Activated naive CD8-positive, alpha-beta T cell treated with anti-CD3 and anti-CD28 coated beads, Interleukin-2, amount 50 U/mL, for 24 hours (primary cell): ENCODE data around the gene ALOXE3.

Source experiments
- ATAC-seq: fragments of 150-1000 bp; cut with Tn5 transposase; one replicate; pipeline ENCODE4 v1.10.0; 2021
- DNase-seq: peaks from one replicate; pipeline ENCODE4 v3.0.0; 2021
- H3K27ac Mint-ChIP-seq: one replicate; pipeline ENCODE4 v1.8.0; 2021; ENCODE audit warnings: mild to moderate bottlenecking, mixed read lengths
- H3K27me3 Mint-ChIP-seq: one replicate; pipeline ENCODE4 v1.8.0; 2021; ENCODE audit warnings: mixed read lengths
- H3K36me3 Mint-ChIP-seq: one replicate; pipeline ENCODE4 v1.8.0; 2021; ENCODE audit warnings: low read depth, mixed read lengths
- H3K4me1 Mint-ChIP-seq: one replicate; pipeline ENCODE4 v1.8.0; 2021; ENCODE audit warnings: mixed read lengths
- H3K4me3 Mint-ChIP-seq: one replicate; pipeline ENCODE4 v1.8.0; 2021; ENCODE audit warnings: mild to moderate bottlenecking, moderate library complexity, mixed read lengths
- H3K9me3 Mint-ChIP-seq: one replicate; pipeline ENCODE4 v1.8.0; 2021; ENCODE audit warnings: mixed read lengths

ALOXE3 gene

DNA sequence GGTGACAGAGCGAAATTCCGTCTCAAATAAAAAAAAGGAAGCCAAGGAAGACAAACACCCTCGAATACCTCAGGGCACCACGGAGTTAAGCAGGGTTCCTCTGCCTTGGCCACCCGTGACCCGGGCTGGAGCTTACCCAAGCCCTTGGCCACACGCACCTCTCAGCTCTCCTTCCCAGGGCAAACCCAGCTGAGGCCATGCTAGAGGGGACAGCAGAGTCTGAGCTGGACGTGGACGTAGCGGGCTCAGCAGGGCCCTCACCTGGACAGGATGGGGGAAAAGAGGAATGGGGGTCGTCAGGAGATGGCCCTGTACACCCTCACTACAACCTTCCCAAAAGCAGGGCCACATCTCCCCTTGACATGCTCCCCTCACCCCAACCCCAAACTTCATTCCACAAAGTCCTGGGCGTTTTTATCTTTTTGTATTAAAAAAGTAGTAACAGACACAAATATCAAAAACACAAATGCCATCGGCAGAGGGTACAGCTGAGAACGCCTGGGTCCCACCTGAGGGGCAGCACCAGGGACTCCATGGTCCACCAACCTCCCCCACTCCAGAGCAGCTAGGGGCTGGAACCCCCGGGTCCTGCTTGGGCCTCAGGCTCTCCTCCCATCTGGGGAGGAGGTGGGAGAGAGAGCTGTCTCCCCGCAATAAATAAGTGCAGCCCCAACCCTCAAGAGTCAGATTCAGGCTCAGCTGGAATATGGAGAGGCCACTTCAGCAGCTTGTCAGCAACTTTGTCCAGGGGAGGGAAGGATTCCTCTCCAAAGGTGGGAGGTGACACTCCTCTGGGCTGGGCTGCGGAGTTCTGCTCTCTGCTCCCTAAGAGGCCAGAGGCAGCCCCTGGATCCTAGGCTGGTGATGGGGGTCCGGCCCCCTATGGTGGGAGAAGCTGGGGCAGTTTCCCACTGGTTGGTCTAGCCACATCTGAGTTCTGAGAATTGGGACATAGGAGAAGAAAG, 22.0 kb upstream of the ALOXE3 start:
- no peaks in the 10 kb centered on the region for H3K9me3 Mint-ChIP-seq
- DNase-seq, result no peak
- peaks cover 21% of the 10 kb centered on the region for H3K36me3 Mint-ChIP-seq
- no peak overlapping the region for H3K4me3 Mint-ChIP-seq
- no peak overlapping the region for H3K27ac Mint-ChIP-seq
- H3K4me1 Mint-ChIP-seq, result peaks cover 2% of the 10 kb centered on the region
- H3K27me3 Mint-ChIP-seq, result peaks cover 5% of the 10 kb centered on the region
- ATAC-seq, result no peak

GRCh38 chr17:8138672-8139371, 20.5 kb upstream of the ALOXE3 start:
- no peak overlapping the region for H3K4me3 Mint-ChIP-seq
- peak; percentile 98 for DNase-seq
- no peaks in the 10 kb centered on the region for H3K9me3 Mint-ChIP-seq
- H3K36me3 Mint-ChIP-seq, result peaks cover 16% of the 10 kb centered on the region
- H3K27me3 Mint-ChIP-seq, result peaks cover 6% of the 10 kb centered on the region
- ATAC-seq, result peak; percentile 95
- H3K27ac Mint-ChIP-seq, result no peak overlapping the region
- H3K4me1 Mint-ChIP-seq, result peaks cover 4% of the 10 kb centered on the region

- ATAC-seq (no peak), DNase-seq (no peak)
- peaks cover 6% of the 10 kb centered on the region for H3K27me3 Mint-ChIP-seq
- H3K4me1 Mint-ChIP-seq, result peaks cover 4% of the 10 kb centered on the region
- H3K9me3 Mint-ChIP-seq, result no peaks in the 10 kb centered on the region
- no peak overlapping the region for H3K27ac Mint-ChIP-seq
- H3K36me3 Mint-ChIP-seq, result peaks cover 15% of the 10 kb centered on the region
- H3K4me3 Mint-ChIP-seq, result no peak overlapping the region
Observed at GRCh38 chr17:8138374-8138671, 20.0 kb upstream of the ALOXE3 start.

GRCh38 chr17:8137645-8138373, 19.5 kb upstream of the ALOXE3 start:
- H3K4me3 Mint-ChIP-seq, result no peak overlapping the region
- H3K4me1 Mint-ChIP-seq, result peaks cover 4% of the 10 kb centered on the region
- H3K27me3 Mint-ChIP-seq, result peaks cover 6% of the 10 kb centered on the region
- DNase-seq, result no peak
- ATAC-seq, result no peak
- no peak overlapping the region for H3K27ac Mint-ChIP-seq
- H3K36me3 Mint-ChIP-seq, result peaks cover 15% of the 10 kb centered on the region
- H3K9me3 Mint-ChIP-seq, result no peaks in the 10 kb centered on the region

DNA sequence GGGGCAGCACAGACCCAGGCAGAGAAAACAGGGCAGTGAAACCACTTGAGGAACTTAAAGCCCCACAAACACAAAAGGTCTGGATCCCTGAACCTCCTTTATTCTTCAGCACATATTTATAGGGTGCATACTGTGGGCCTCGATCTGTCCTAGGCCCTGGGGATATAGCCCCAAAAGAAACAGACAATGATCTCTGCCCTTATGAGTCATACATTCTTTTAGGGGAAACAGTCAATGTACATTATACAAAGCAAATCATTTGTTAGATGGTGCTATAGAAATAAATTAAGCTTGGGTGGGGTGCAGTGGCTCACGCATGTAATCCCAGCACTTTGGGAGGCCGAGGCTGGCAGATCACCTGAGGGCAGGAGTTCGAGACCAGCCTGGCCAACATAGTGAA, 15.6 kb upstream of the ALOXE3 start:
- Mint-ChIP-seq H3K4me3 (no peak overlapping the region), H3K27ac (no peak overlapping the region), H3K27me3 (peaks cover 7% of the 10 kb centered on the region), H3K4me1 (peaks cover 8% of the 10 kb centered on the region), H3K9me3 (no peaks in the 10 kb centered on the region), H3K36me3 (no peaks in the 10 kb centered on the region)
- ATAC-seq, result no peak
- no peak for DNase-seq

GRCh38 chr17:8133399-8133798, 15.1 kb upstream of the ALOXE3 start:
- DNase-seq (no peak), ATAC-seq (no peak)
- Mint-ChIP-seq H3K27me3 (peaks cover 7% of the 10 kb centered on the region), H3K4me1 (peaks cover 8% of the 10 kb centered on the region), H3K27ac (no peak overlapping the region), H3K9me3 (no peaks in the 10 kb centered on the region), H3K4me3 (no peak overlapping the region), H3K36me3 (no peaks in the 10 kb centered on the region)

GRCh38 chr17:8131844-8132441, 13.6 kb upstream of the ALOXE3 start:
- Mint-ChIP-seq H3K27me3 (peaks cover 11% of the 10 kb centered on the region), H3K4me1 (peaks cover 12% of the 10 kb centered on the region), H3K9me3 (no peaks in the 10 kb centered on the region), H3K36me3 (no peaks in the 10 kb centered on the region), H3K27ac (no peak overlapping the region), H3K4me3 (no peak overlapping the region)
- peak; percentile 81 for ATAC-seq
- DNase-seq, result no peak

DNA sequence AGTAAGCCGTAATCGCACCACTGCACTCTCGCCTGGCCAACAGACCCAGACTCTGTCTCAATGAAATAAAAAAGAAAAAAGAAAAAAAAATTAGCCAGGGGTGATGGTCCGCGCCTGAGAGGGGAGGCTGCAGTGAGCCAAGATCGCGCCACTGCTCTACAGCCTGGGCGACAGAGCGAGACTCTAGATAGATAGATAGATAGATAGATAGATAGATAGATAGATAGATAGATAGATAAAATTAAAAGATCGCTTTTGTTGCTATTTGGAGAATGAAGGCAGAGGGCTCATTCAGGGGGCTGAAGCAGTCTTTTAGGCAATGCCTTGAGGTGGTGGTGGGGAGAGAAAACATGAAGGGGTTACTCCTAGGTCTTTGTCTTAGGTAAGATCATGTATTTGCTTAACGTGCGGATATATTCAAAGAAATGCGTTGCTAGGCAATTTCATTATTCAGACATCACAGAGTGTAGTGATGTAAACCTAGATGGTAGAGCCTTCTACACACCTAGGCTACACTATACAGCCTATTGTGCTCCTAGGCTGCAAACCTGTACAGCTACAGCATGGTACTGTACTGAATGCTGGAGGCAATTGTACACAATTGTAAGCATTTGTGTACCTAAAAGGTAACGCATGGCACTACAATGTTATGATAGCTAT, 9.9 kb upstream of the ALOXE3 start:
- DNase-seq (no peak), ATAC-seq (no peak)
- Mint-ChIP-seq H3K9me3 (no peaks in the 10 kb centered on the region), H3K4me1 (peaks cover 41% of the 10 kb centered on the region), H3K27ac (no peak overlapping the region), H3K36me3 (peaks cover 5% of the 10 kb centered on the region), H3K27me3 (peaks cover 29% of the 10 kb centered on the region), H3K4me3 (no peak overlapping the region)

DNA sequence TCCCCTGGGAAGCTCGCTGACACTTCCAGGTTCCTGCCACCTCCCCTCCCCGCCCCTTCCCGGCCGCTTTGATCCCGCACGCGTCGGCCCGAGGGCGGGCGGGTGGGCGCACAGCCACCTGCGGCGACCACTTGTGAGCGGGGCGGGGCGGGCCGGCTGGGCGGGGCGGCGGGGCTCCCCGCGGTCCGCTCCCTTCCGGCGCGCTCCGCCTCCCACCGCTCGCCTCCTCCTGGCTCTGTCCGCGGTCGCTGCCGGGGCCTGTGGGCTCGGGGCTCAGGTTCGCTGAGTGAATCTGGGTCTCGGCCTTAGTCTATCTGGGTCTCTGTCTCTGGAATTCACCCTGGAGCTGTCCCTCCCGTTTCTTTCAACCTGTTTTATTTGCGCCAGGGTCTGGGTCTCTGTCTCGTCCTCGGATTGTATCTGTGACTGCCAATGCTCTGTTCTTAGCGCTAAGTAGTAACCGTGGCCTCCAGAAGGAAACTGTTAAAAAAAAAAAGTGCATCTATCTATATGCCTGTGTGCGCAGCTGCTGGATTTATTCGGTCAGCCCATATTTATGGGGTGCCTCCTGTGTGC, 8.3 kb upstream of the ALOXE3 start:
- H3K27me3 Mint-ChIP-seq, result peaks cover 37% of the 10 kb centered on the region
- H3K4me1 Mint-ChIP-seq, result peaks cover 48% of the 10 kb centered on the region
- peak overlapping the region; percentile 93 for H3K4me3 Mint-ChIP-seq
- DNase-seq (peak; percentile 70), ATAC-seq (peak; percentile 42)
- H3K36me3 Mint-ChIP-seq, result peaks cover 5% of the 10 kb centered on the region
- H3K9me3 Mint-ChIP-seq, result no peaks in the 10 kb centered on the region
- H3K27ac Mint-ChIP-seq, result peak overlapping the region; percentile 97

DNA sequence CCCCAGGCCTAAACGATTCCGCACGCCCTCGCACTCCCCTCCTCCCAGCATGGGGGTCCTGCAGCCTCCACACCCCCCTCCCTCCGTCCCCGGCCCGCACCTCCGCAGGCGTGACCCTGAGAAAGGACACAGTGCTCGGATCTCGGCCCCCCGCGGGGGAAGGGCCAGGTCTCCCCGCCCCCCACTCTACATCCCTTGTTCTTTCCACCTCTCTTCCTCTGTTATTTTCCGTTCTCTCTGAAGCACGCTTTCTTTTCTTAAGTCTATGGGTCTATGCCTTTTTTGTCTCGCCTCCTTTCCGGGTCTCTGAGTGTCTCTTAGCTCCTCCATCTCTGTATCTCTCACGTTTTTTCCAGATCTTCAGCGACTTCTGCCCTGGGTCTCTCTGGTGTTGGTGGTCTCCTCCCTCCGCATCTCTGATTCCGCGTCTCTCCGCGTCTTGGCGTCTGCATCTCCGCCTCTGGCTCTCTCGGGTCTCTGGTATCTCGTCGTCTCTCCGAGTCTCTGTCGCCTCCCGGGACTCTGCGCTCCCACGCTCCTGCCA, 7.7 kb upstream of the ALOXE3 start:
- peaks cover 39% of the 10 kb centered on the region for H3K27me3 Mint-ChIP-seq
- H3K4me1 Mint-ChIP-seq, result peaks cover 50% of the 10 kb centered on the region
- no peaks in the 10 kb centered on the region for H3K9me3 Mint-ChIP-seq
- peak overlapping the region; percentile 97 for H3K27ac Mint-ChIP-seq
- DNase-seq (peak; percentile 53), ATAC-seq (no peak)
- peaks cover 5% of the 10 kb centered on the region for H3K36me3 Mint-ChIP-seq
- peak overlapping the region; percentile 93 for H3K4me3 Mint-ChIP-seq

GRCh38 chr17:8125154-8125946, 7.0 kb upstream of the ALOXE3 start:
- peaks cover 3% of the 10 kb centered on the region for H3K9me3 Mint-ChIP-seq
- ATAC-seq (peak; percentile 37), DNase-seq (peak; percentile 92)
- peak overlapping the region; percentile 93 for H3K4me3 Mint-ChIP-seq
- peak overlapping the region; percentile 97 for H3K27ac Mint-ChIP-seq
- peaks cover 9% of the 10 kb centered on the region for H3K36me3 Mint-ChIP-seq
- H3K4me1 Mint-ChIP-seq, result peaks cover 57% of the 10 kb centered on the region
- H3K27me3 Mint-ChIP-seq, result peaks cover 45% of the 10 kb centered on the region

DNA sequence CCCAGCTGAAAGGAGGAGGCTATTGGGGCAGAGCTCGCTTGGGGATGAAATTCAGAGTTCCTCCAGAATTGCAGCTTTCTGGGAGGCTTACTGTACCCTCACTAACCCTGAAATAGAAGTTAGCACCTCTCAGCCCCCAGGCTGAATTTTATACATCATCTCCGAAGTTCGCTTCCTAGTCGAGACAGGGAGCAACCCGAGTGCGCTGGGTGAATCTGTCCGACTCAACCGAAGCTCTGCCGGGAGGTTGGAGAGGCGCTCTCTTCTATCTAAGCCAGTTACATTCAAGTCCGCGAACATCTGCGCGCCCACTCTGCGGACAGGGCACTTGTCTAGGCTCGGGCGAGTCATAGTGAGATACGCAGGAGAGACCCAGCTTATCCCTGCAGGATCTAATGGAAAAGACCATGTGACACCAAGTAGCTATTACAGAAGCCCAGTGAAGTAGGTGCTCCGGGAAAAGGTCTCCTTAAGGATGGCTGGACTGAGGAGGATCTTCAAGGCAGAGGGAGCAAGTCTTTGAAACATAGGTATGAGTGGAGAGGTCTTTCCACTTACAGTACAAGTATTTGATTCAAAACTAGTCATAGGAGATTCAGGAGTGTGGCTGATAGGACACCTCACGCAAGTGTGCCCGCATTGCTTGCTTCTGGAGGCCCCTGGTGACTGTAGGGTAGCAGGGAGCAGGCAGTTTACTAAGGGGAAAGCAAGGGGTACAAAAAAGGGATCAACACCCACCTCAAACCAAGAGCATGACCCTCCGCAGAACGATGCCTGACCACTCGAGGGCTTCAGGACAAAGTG, 6.2 kb upstream of the ALOXE3 start:
- H3K36me3 Mint-ChIP-seq, result peaks cover 12% of the 10 kb centered on the region
- DNase-seq, result no peak
- peak overlapping the region; percentile 93 for H3K4me3 Mint-ChIP-seq
- H3K9me3 Mint-ChIP-seq, result peaks cover 3% of the 10 kb centered on the region
- no peak for ATAC-seq
- H3K27me3 Mint-ChIP-seq, result peaks cover 46% of the 10 kb centered on the region
- peaks cover 65% of the 10 kb centered on the region for H3K4me1 Mint-ChIP-seq
- peak overlapping the region; percentile 78 for H3K27ac Mint-ChIP-seq
